Astrocyte (in vitro differentiated cells and primary cell): ENCODE measurements around the gene CCDC157.

Source experiments
- EZH2 ChIP-seq: IDR thresholded peaks from 2 replicates; pipeline ENCODE4 v1.6.1; 2012; ENCODE audit warnings: mild to moderate bottlenecking, low read length, inconsistent platforms; ENCODE audit not compliant: insufficient read depth
- TF ChIP-seq, protein P1 (sequence below): IDR thresholded peaks from 2 replicates; pipeline ENCODE4 v1.5.1; 2011; ENCODE audit warnings: low read depth, mild to moderate bottlenecking, inconsistent platforms, low read length, moderate library complexity; ENCODE audit not compliant: insufficient read depth

GRCh38 chr22:30326706-30327362 is 30.0 kb upstream of the CCDC157 start, which contains the start of gene TBC1D10A:
- TF ChIP-seq, protein P1, sequence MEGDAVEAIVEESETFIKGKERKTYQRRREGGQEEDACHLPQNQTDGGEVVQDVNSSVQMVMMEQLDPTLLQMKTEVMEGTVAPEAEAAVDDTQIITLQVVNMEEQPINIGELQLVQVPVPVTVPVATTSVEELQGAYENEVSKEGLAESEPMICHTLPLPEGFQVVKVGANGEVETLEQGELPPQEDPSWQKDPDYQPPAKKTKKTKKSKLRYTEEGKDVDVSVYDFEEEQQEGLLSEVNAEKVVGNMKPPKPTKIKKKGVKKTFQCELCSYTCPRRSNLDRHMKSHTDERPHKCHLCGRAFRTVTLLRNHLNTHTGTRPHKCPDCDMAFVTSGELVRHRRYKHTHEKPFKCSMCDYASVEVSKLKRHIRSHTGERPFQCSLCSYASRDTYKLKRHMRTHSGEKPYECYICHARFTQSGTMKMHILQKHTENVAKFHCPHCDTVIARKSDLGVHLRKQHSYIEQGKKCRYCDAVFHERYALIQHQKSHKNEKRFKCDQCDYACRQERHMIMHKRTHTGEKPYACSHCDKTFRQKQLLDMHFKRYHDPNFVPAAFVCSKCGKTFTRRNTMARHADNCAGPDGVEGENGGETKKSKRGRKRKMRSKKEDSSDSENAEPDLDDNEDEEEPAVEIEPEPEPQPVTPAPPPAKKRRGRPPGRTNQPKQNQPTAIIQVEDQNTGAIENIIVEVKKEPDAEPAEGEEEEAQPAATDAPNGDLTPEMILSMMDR = no peak
- TF ChIP-seq EZH2 = no peak
